HG03097 (cell line): ENCODE results near the gene TUG1.

Experiments
- ATAC-seq: cut with Tn5 transposase; IDR thresholded peaks from one replicate; pipeline ENCODE4 v1.9.1; 2021; ENCODE audit not compliant: unreplicated experiment, low FRiP score

TUG1 gene

GRCh38 chr22:30947173-30947815 lies 21.8 kb upstream of the TUG1 start:
- no peak for ATAC-seq

GRCh38 chr22:30947816-30948454 lies 21.1 kb upstream of the TUG1 start:
- ATAC-seq, result no peak

GRCh38 chr22:30948930-30949342 lies 20.1 kb upstream of the TUG1 start:
- no peak for ATAC-seq

GRCh38 chr22:30949934-30950660 lies 19.0 kb upstream of the TUG1 start:
- ATAC-seq, result no peak

- no peak for ATAC-seq
These were observed 15.9 kb upstream of the TUG1 start for GRCh38 chr22:30953206-30953605.

GRCh38 chr22:30955153-30955552 lies 13.9 kb upstream of the TUG1 start:
- ATAC-seq, result no peak

- no peak for ATAC-seq
These were observed 4.2 kb upstream of the TUG1 start for GRCh38 chr22:30964858-30965257.

- ATAC-seq, result peak; percentile 23
These were observed 796 bp upstream of the TUG1 start, which contains the start of gene MORC2 for GRCh38 chr22:30968015-30968923. MORC2 (minus strand) TSS chr22:30968774; CDS start chr22:30967889, 885 bp downstream.

- peak; percentile 31 for ATAC-seq
These were observed 679 bp downstream of the TUG1 start for GRCh38 chr22:30969532-30970355.

GRCh38 chr22:30970356-30970746 lies 1.3 kb downstream of the TUG1 start:
- no peak for ATAC-seq

GRCh38 chr22:30978304-30978962 lies 9.4 kb downstream of the TUG1 start:
- no peak for ATAC-seq

- ATAC-seq, result no peak
These were observed 10.9 kb downstream of the TUG1 start for GRCh38 chr22:30979932-30980331.

GRCh38 chr22:30982512-30982911 lies 13.4 kb downstream of the TUG1 start:
- ATAC-seq, result no peak

- ATAC-seq, result no peak
These were observed 15.3 kb downstream of the TUG1 start for GRCh38 chr22:30984317-30984716.

- ATAC-seq, result no peak
These were observed 16.6 kb downstream of the TUG1 start for GRCh38 chr22:30985561-30986208.

- ATAC-seq, result no peak
These were observed 20.4 kb downstream of the TUG1 start for GRCh38 chr22:30989474-30989873.

GRCh38 chr22:30990690-30991089 lies 21.6 kb downstream of the TUG1 start:
- no peak for ATAC-seq

GRCh38 chr22:30992565-30992964 lies 23.5 kb downstream of the TUG1 start:
- no peak for ATAC-seq

GRCh38 chr22:30994960-30995359 lies 25.9 kb downstream of the TUG1 start:
- no peak for ATAC-seq
